HEK293 (cell line): ENCODE data around the gene TCAF1.
"Not testable (repeated sequence)": the region's sequence is repeated elsewhere in the genome, so short reads cannot be mapped to it uniquely, and the experiment has no call there.

Source experiments
- CTCF ChIA-PET: fragments of 350-600 bp; formaldehyde crosslinking; extraction: SDS; loops from one replicate; lab custom pipeline; 2021; ENCODE audit warnings: antibody characterized with exemption; lab: Yijun Ruan, JAX
- POLR2A ChIA-PET: fragments of 300-600 bp; formaldehyde crosslinking; extraction: SDS; loops from one replicate; lab custom pipeline; 2020; ENCODE audit warnings: antibody characterized with exemption, inconsistent platforms; lab: Yijun Ruan, JAX
- H3K27ac ChIP-seq: fragments of 200-500 bp; sonication (Bioruptor generic); 2 replicates; pipeline ENCODE4 v1.5.1; 2014; ENCODE audit warnings: low read depth, low read length, control low read depth, inconsistent platforms; ENCODE audit errors: extremely low read depth
- H3K36me3 ChIP-seq, 2 experiments: fragments of 200-500 bp in 1 of 2; sonication (Bioruptor generic) in 1 of 2; 1 replicate in 1 of 2; 2 replicates in 1 of 2; pipeline ENCODE4 v1.5.1; 2014 to 2017; ENCODE audit warnings: inconsistent platforms in 2 of 2, low read length in 2 of 2; ENCODE audit not compliant: control insufficient read depth in 2 of 2, insufficient read depth in 1 of 2
- H3K4me1 ChIP-seq: fragments of 200-500 bp; sonication (Bioruptor generic); 2 replicates; pipeline ENCODE4 v1.5.1; 2014; ENCODE audit warnings: mild to moderate bottlenecking, low read length, inconsistent platforms; ENCODE audit not compliant: control insufficient read depth, insufficient read depth
- H3K4me3 ChIP-seq: 2 replicates; pipeline ENCODE4 v1.5.1; 2011; ENCODE audit warnings: low read depth, mild to moderate bottlenecking, control low read depth, low read length, moderate library complexity
- H3K9me3 ChIP-seq: fragments of 200-500 bp; sonication (Bioruptor generic); 2 replicates; pipeline ENCODE4 v1.5.1; 2014; ENCODE audit warnings: low read depth, low read length, inconsistent platforms; ENCODE audit not compliant: control insufficient read depth, insufficient read depth
- FEZF1 ChIP-seq: fragments of 450-650 bp; formaldehyde crosslinking; IDR thresholded peaks from 2 replicates; pipeline ENCODE4 v1.5.1; 2016; ENCODE audit warnings: missing biosample characterization, missing genetic modification characterization
- PATZ1 ChIP-seq: fragments of 450-650 bp; formaldehyde crosslinking; IDR thresholded peaks from 2 replicates; pipeline ENCODE4 v1.5.1; 2016; ENCODE audit warnings: missing biosample characterization, missing genetic modification characterization
- PRDM4 ChIP-seq: fragments of 450-650 bp; formaldehyde crosslinking; IDR thresholded peaks from 2 replicates; pipeline ENCODE4 v1.5.1; 2017; ENCODE audit warnings: missing biosample characterization, missing genetic modification characterization
- SP7 ChIP-seq: fragments of 450-650 bp; formaldehyde crosslinking; IDR thresholded peaks from 2 replicates; pipeline ENCODE4 v1.5.1; 2016; ENCODE audit warnings: missing biosample characterization, missing genetic modification characterization
- TRIM28 ChIP-seq: IDR thresholded peaks from 2 replicates; pipeline ENCODE4 v1.6.1; 2011; ENCODE audit warnings: low read length, control low read depth, borderline replicate concordance
- ZNF132 ChIP-seq: fragments of 450-650 bp; formaldehyde crosslinking; IDR thresholded peaks from 2 replicates; pipeline ENCODE4 v1.5.1; 2017; ENCODE audit warnings: missing biosample characterization, missing genetic modification characterization, borderline replicate concordance
- ZNF133 ChIP-seq: fragments of 450-650 bp; formaldehyde crosslinking; IDR thresholded peaks from 2 replicates; pipeline ENCODE4 v1.5.1; 2016; ENCODE audit warnings: missing biosample characterization, missing genetic modification characterization
- ZNF16 ChIP-seq: fragments of 450-650 bp; formaldehyde crosslinking; IDR thresholded peaks from 2 replicates; pipeline ENCODE4 v1.5.1; 2016; ENCODE audit warnings: low read depth, missing biosample characterization, missing genetic modification characterization
- ZNF404 ChIP-seq: fragments of 450-650 bp; formaldehyde crosslinking; IDR thresholded peaks from 2 replicates; pipeline ENCODE4 v1.5.1; 2017; ENCODE audit warnings: missing biosample characterization, missing genetic modification characterization
- ZNF48 ChIP-seq: fragments of 450-650 bp; formaldehyde crosslinking; IDR thresholded peaks from 2 replicates; pipeline ENCODE4 v1.5.1; 2016; ENCODE audit warnings: missing biosample characterization, missing genetic modification characterization
- ZNF529 ChIP-seq: fragments of 450-650 bp; formaldehyde crosslinking; IDR thresholded peaks from 2 replicates; pipeline ENCODE4 v1.5.1; 2017; ENCODE audit warnings: missing genetic modification characterization, missing biosample characterization; ENCODE audit not compliant: insufficient replicate concordance
- ZNF555 ChIP-seq: fragments of 450-650 bp; formaldehyde crosslinking; conservative IDR thresholded peaks from 2 replicates; pipeline ENCODE4 v1.5.1; 2017; ENCODE audit warnings: missing biosample characterization, mild to moderate bottlenecking, missing genetic modification characterization, inconsistent platforms
- ZNF692 ChIP-seq: fragments of 450-650 bp; formaldehyde crosslinking; IDR thresholded peaks from 2 replicates; pipeline ENCODE4 v1.5.1; 2016; ENCODE audit warnings: missing biosample characterization, missing genetic modification characterization
- ZNF843 ChIP-seq: fragments of 450-650 bp; formaldehyde crosslinking; IDR thresholded peaks from 2 replicates; pipeline ENCODE4 v1.5.1; 2016; ENCODE audit warnings: missing biosample characterization, missing genetic modification characterization
- TF ChIP-seq, protein P1 (sequence below): fragments of 450-650 bp; formaldehyde crosslinking; IDR thresholded peaks from 2 replicates; pipeline ENCODE4 v1.5.1; 2016; ENCODE audit warnings: missing biosample characterization, missing genetic modification characterization, low read depth
- TF ChIP-seq, protein P2 (sequence below): fragments of 450-650 bp; formaldehyde crosslinking; IDR thresholded peaks from 2 replicates; pipeline ENCODE4 v1.5.1; 2016; ENCODE audit warnings: missing biosample characterization, missing genetic modification characterization, borderline replicate concordance
- TF ChIP-seq, protein P3 (sequence below): fragments of 450-650 bp; formaldehyde crosslinking; IDR thresholded peaks from 2 replicates; pipeline ENCODE4 v1.5.1; 2016; ENCODE audit warnings: missing biosample characterization, missing genetic modification characterization
- TF ChIP-seq, protein P4 (sequence below): fragments of 450-650 bp; formaldehyde crosslinking; IDR thresholded peaks from 2 replicates; pipeline ENCODE4 v1.5.1; 2016; ENCODE audit warnings: missing biosample characterization, missing genetic modification characterization, borderline replicate concordance

TCAF1 gene

GRCh38 chr7:143876218-143876617 is 25.8 kb downstream of the TCAF1 start:
- CTCF ChIA-PET: no interaction called here
- Histone ChIP-seq H3K27ac (no peak overlapping the region), H3K4me3 (no peak overlapping the region), H3K9me3 (no peaks in the 10 kb centered on the region), H3K4me1 (no peaks in the 10 kb centered on the region), H3K36me3 (peaks cover 0 to 33% of the 10 kb centered on the region in 2 experiments; a peak in 1 of 3 replicates)
- POLR2A ChIA-PET: no interaction called here
- TF ChIP-seq ZNF404 (tag by site-specific recombination) (no peak), SP7 (tag by site-specific recombination) (no peak), ZNF133 (tag by site-specific recombination) (no peak), PRDM4 (tag by site-specific recombination) (no peak), ZNF555 (tag by site-specific recombination) (no peak), ZNF843 (tag by site-specific recombination) (no peak), TRIM28 (no peak), ZNF16 (tag by site-specific recombination) (no peak), ZNF132 (no peak), FEZF1 (tag by site-specific recombination) (no peak), ZNF529 (no peak), ZNF48 (tag by site-specific recombination) (no peak), PATZ1 (no peak), ZNF692 (tag by site-specific recombination) (no peak)
- TF ChIP-seq, protein P1, sequence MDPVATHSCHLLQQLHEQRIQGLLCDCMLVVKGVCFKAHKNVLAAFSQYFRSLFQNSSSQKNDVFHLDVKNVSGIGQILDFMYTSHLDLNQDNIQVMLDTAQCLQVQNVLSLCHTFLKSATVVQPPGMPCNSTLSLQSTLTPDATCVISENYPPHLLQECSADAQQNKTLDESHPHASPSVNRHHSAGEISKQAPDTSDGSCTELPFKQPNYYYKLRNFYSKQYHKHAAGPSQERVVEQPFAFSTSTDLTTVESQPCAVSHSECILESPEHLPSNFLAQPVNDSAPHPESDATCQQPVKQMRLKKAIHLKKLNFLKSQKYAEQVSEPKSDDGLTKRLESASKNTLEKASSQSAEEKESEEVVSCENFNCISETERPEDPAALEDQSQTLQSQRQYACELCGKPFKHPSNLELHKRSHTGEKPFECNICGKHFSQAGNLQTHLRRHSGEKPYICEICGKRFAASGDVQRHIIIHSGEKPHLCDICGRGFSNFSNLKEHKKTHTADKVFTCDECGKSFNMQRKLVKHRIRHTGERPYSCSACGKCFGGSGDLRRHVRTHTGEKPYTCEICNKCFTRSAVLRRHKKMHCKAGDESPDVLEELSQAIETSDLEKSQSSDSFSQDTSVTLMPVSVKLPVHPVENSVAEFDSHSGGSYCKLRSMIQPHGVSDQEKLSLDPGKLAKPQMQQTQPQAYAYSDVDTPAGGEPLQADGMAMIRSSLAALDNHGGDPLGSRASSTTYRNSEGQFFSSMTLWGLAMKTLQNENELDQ: no peak
- TF ChIP-seq, protein P2, sequence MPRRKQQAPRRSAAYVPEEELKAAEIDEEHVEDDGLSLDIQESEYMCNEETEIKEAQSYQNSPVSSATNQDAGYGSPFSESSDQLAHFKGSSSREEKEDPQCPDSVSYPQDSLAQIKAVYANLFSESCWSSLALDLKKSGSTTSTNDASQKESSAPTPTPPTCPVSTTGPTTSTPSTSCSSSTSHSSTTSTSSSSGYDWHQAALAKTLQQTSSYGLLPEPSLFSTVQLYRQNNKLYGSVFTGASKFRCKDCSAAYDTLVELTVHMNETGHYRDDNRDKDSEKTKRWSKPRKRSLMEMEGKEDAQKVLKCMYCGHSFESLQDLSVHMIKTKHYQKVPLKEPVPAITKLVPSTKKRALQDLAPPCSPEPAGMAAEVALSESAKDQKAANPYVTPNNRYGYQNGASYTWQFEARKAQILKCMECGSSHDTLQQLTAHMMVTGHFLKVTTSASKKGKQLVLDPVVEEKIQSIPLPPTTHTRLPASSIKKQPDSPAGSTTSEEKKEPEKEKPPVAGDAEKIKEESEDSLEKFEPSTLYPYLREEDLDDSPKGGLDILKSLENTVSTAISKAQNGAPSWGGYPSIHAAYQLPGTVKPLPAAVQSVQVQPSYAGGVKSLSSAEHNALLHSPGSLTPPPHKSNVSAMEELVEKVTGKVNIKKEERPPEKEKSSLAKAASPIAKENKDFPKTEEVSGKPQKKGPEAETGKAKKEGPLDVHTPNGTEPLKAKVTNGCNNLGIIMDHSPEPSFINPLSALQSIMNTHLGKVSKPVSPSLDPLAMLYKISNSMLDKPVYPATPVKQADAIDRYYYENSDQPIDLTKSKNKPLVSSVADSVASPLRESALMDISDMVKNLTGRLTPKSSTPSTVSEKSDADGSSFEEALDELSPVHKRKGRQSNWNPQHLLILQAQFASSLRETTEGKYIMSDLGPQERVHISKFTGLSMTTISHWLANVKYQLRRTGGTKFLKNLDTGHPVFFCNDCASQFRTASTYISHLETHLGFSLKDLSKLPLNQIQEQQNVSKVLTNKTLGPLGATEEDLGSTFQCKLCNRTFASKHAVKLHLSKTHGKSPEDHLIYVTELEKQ (tag by site-specific recombination): no peak
- TF ChIP-seq, protein P3, sequence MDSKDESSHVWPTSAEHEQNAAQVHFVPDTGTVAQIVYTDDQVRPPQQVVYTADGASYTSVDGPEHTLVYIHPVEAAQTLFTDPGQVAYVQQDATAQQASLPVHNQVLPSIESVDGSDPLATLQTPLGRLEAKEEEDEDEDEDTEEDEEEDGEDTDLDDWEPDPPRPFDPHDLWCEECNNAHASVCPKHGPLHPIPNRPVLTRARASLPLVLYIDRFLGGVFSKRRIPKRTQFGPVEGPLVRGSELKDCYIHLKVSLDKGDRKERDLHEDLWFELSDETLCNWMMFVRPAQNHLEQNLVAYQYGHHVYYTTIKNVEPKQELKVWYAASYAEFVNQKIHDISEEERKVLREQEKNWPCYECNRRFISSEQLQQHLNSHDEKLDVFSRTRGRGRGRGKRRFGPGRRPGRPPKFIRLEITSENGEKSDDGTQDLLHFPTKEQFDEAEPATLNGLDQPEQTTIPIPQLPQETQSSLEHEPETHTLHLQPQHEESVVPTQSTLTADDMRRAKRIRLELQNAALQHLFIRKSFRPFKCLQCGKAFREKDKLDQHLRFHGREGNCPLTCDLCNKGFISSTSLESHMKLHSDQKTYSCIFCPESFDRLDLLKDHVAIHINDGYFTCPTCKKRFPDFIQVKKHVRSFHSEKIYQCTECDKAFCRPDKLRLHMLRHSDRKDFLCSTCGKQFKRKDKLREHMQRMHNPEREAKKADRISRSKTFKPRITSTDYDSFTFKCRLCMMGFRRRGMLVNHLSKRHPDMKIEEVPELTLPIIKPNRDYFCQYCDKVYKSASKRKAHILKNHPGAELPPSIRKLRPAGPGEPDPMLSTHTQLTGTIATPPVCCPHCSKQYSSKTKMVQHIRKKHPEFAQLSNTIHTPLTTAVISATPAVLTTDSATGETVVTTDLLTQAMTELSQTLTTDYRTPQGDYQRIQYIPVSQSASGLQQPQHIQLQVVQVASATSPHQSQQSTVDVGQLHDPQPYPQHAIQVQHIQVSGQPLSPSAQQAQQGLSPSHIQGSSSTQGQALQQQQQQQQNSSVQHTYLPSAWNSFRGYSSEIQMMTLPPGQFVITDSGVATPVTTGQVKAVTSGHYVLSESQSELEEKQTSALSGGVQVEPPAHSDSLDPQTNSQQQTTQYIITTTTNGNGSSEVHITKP (tag by site-specific recombination): no peak
- TF ChIP-seq, protein P4, sequence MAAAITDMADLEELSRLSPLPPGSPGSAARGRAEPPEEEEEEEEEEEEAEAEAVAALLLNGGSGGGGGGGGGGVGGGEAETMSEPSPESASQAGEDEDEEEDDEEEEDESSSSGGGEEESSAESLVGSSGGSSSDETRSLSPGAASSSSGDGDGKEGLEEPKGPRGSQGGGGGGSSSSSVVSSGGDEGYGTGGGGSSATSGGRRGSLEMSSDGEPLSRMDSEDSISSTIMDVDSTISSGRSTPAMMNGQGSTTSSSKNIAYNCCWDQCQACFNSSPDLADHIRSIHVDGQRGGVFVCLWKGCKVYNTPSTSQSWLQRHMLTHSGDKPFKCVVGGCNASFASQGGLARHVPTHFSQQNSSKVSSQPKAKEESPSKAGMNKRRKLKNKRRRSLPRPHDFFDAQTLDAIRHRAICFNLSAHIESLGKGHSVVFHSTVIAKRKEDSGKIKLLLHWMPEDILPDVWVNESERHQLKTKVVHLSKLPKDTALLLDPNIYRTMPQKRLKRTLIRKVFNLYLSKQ (tag by site-specific recombination): no peak
- TF ChIP-seq, all 188 proteins: peak for 0

DNA sequence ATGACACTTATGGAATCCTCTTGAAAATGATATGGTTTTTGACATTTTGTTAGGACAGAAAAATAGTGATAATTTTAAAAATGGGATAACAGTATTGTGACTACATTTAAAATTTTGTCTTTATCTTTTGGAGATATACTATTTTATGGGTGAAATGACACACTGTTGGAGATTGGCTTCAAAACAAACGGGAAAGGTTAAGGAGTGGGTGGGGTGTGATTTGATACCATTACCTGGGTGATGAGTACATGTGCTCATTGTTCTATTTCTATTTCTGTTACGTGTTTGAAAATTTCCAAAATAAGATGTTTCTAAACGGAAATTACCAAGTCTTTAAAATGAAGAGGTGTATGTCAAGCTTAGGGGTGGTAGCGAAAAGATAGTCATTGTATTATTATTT is 28.7 kb downstream of the TCAF1 start:
- CTCF ChIA-PET, H3K4me1 ChIP-seq, H3K9me3 ChIP-seq, H3K4me3 ChIP-seq, H3K27ac ChIP-seq, POLR2A ChIA-PET: not testable (repeated sequence)
- H3K36me3 ChIP-seq: peaks cover 0 to 33% of the 10 kb centered on the region in 2 experiments; a peak in 1 of 3 replicates
